Endometrial microvascular endothelial cells (primary cell): ENCODE results near the gene C1orf232. TPM values are rescaled to one million over a fixed set of nuclear protein-coding genes. Genes with fewer than 3 reads are reported as not detected.

ENCODE experiments used
- in situ Hi-C: cut with HindIII; loops from 2 replicates; pipeline ENCODE4 v1.10.0; 2017; ENCODE audit warnings: low sequenced_read_pairs, low pct_unique_long_range_greater_than_20kb; ENCODE audit errors: inconsistent ontology term
- total RNA-seq: library from RNA; depleted of rRNA; stranded (reverse); fragments of >200 nt; gene quantifications from one replicate; pipeline ENCODE4 v1.2.3, GENCODE V29; 2015; ENCODE audit errors: inconsistent ontology term

C1orf232 gene
- total RNA-seq: not detected

DNA sequence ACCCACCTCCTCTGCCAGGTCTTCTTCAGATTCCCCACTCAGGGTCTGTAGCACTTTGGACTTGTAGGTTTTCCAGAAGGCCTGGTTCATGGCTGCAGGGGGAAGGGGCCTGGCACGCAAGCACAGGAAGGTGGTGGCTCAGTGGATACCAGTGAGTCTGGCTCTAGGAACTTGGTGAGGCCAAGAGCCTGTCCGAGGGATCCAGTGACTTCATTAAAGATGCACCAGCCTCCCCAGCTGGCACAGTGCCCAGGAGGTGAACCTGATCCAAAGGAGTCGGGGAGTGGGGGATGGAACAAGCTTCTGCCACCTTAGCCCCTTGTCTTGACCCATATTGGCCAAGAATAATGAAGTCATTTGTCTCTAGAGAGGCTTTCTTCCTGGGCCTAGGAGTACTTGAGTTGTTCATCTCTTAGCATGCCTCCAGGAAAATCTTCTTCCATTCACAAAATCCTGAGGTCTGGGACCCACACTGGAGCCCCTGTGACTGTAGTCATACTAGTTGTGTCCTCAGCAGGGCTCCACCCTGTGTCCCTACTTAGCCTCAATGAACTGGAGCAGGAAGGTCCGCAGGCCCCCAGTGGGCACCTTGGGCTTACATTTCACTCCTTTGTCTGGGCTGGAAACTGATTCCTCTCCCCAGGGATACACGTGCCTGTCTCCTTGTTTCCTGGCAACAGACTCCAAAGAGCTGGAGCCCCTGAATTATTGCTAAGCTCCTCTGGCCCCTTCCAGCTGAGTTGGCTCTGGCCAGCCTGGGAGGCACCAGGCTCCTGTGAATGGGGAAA is at the start of gene C1orf232:
TSS of gene C1orf232 (minus strand) at position 554 of the 788 bp plus-strand sequence. CDS start at position 90, 464 bp downstream.
- in situ Hi-C loops: no loop called here

DNA sequence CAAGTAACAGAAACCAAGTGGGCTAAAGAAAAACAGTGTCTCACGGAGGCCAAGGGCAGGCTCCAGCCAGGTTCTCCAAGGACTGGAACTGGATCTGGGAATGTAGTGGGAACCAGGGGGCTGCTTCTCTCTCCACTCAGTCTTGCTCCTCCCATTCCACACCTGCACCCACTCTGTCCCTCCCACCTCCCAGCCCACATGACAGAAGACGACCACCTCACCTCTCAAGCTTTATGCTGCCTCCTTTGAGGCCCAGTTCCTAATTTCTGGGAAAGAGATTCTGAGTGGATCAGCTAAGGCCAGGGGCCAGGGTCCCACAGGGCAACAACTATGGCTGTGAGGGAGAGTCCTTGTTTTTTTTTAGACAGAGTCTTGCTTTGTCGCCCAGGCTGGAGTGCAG is 46.5 kb upstream of the C1orf232 start:
- in situ Hi-C loops: no loop called here

DNA sequence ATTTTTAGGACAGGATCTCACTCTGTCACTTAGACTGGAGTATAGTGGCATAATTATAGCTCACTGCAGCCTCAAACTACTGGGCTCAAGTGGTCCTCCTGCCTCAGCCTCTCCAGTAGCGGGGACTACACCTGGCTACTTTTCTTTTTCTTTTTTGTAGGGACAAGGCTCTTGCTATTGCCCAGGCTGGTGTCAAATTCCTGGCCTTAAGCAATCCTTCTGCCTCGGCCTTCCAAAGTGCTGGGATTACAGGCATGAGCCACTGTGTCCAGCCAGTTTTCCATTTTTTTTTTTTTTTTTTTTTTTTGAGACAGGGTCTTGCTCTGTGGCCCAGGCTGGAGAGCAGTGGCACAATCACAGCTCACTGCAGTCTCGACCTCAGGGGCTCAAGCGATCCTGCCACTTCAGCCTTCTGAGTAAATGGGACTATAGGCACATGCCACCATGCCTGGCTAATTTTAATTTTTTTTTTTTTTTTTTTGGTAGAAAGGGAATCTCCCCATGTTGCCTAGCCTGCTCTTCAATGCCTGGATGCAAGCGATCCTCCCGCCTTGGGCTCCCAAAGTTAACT is 44.7 kb upstream of the C1orf232 start:
- in situ Hi-C loops: no loop called here

DNA sequence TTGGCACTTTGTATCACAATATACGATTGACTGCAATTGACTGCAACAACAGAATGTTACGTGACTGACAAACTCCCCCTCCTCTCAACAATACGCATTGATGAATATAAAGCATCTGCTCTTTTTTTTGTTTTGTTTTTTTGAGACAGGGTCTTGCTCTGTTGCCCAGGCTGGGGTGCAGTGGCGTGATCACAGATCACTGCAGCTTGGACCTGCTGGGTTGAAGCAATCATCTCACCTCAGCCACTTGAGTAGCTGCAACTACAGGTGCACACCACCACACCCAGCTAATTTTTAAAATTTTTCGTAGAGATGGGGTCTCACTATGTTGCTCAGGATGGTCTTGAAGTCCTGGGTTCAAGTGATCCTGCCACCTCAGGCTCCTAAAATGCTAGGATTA is 44.0 kb upstream of the C1orf232 start:
- in situ Hi-C loops: no loop called here

DNA sequence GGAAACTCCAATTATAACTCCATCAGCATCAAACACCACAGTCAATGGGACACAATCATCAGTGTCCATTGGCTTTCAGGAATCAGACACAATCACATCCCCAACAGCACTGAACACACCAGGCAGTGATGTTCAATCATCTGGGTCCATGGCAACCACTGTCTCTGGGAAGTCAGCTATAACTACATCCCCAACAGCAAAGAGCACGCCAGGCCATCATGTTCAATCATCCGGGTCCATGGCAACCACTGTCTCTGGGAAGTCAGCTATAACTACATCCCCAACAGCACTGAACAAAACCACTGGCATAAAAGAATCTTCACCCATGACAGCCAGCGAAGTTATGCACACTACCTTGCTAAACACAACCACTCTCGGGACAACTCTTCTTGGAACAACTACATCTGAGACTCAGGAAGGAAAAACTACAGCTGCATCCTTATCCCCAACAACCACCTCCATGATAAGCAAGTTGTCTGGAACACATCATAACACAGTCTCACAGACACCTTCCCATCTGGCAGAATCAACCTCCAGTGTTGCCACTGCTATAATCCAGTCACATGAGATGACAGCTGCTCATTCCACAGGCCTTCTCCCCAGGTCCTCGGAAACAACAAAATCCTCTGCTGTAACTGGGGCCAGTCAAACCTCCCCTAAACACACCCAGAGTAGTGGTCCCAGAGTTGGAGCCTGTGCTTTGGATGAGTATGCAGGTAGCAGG is 41.5 kb upstream of the C1orf232 start:
- in situ Hi-C loops: no loop called here

DNA sequence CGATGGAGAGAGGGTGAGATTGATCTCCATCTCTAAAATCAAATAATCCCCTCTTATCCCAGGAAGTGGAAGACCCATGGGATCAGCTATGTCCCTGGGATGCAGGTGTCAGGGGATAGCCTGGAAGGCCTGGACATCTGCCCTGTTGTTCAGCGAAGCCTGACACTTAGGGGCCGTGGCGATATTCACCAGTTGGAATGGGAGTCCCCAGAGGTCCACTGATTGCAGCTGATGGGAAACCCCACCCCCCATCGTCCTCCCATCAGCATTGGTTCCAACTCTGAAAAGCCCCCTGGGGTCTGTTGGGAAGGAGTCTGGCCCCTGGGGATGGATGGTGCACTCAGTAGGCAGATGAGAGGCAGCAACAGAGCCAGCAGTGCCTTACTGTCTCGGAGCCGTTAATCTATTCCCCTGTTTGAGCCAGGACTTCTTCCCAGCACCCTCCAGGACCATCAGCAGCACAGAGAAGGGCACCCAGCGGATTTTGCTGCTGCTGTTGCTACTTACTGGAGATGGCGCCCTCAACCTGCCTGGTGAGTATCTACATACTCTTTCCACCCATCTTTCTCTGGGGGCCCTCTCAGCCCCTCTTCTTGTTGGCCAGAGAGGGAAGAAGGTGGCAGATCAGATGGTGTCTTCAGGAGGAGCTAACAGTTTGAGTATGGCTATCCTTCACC is 35.0 kb upstream of the C1orf232 start:
- in situ Hi-C loops: no loop called here

DNA sequence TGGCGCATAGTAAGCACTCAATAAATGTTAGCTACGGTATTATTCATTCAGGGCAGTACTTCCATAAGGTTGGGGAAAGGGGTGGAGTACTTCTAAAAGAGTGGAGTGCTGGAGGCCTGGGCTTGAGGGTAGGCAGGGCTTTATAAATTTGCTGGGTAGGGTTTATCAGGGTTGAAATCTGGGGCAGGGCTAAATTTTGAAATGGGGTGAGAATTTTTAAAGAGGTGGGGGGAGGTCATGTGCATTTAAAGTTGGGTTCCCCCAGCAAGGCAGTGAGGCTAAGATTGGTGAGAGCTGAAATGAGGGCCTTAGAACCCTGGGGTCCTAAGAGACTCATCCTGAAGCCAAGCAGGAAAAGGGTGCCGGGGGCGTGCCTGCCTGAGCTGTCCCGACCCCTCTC is 31.6 kb upstream of the C1orf232 start:
- in situ Hi-C loops: no loop called here

DNA sequence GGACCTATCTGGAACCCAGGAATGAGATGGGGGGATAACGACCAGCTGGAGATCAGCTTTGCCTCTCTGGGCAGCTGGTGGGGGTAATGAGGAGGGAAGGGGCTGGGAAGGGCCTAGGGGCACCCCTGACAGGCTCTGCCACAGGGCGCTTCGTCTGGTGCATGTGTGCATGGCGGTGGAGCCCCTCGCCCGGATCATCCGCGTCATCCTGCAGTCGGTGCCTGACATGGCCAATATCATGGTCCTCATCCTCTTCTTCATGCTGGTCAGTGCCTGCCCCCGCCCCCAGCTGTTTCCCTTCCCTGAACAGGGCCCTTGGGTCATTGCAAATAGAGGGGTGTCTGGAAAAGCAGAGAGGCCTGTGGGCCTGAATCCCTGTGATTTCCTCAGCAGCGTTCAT is 29.1 kb upstream of the C1orf232 start:
- in situ Hi-C loops: no loop called here

DNA sequence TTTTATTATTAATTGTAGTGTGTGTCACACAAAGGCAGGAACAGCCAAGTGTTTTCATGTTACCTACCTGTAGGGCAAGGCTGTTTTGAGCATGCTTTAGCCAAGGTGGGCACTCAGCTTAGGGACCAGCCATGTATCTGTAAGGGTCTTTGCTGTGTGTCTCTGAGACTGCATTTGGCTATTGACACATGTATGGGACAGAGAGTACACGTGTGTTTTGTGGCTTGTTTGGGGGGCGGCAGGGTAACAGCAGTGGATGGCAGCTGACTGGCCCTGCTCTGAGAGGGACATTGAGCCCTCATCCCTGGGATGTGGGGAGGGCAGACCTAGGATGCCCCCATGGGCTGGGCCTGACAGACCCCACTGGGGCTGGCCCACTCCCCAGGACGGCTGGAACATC is 28.5 kb upstream of the C1orf232 start:
- in situ Hi-C loops: no loop called here

DNA sequence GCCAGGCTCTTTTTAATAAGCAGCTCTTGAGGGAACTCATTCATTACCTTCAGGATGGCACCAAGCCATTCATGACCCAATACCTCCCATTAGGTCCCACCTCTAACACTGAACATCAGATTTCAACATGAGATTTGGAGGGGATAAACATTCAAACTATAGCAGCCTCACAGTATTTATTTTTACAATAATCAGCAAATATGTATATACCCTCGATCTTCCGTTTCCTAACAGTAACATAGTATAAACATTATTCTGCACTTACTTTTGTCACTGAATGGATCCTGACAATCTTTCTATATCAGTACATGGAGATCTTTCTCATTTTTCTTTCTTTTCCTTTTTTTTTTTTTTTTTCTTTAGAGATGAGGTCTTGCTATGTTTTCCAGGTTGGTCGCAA is 27.0 kb upstream of the C1orf232 start:
- in situ Hi-C loops: no loop called here

DNA sequence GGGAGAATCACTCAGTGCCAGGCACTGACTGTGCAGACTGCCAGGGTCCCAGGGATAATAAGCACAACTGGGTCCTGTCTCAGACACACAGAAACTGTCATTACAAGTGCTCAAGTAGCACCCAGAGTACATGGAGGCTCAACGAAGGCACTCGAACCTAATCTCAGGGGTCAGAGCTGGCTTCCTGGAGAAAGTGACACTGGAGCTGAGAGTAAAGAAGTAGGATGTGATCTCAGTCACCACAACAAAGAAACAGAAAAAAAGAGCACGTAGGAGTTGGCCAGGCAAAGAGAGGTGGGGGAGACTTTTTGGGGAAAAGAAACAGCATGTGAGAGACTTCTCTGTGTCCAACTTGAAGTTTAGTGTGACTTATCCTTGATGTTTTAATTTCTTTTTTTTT is 23.0 kb upstream of the C1orf232 start:
- in situ Hi-C loops: no loop called here

DNA sequence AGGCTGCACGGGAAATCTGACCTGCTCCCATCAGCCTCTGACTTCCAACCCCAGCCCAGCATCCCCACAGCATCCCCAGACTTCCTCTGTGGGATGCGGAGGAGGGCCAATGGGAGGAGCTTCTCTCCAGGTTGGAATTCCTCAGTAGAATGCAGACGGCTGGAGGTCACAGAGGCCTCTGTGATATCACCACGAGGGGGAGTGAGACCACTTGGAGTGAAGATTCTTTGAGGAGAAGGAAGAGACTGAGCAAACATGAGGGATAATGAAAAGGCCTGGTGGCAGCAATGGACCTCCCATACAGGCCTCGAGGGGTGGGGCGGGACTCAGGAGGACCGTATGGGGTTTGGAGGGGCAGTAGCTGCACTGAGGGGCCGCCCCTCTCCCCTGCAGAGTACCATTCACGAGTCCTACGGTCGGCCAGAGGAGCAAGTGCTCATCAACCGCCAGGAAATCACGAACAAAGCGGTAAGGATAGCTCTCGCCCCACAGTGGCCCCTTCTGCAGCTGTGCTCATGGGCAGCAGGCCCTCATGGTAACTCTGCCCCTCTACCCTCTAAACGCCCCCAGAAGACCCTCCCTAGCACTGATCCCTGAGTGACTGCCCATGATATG is 21.7 kb upstream of the C1orf232 start, which contains the start of gene CATSPER4:
TSS of gene CATSPER4 (plus strand) at position 230 of the 615 bp plus-strand sequence. CDS start at position 256, 26 bp downstream.
- in situ Hi-C loops: no loop called here

DNA sequence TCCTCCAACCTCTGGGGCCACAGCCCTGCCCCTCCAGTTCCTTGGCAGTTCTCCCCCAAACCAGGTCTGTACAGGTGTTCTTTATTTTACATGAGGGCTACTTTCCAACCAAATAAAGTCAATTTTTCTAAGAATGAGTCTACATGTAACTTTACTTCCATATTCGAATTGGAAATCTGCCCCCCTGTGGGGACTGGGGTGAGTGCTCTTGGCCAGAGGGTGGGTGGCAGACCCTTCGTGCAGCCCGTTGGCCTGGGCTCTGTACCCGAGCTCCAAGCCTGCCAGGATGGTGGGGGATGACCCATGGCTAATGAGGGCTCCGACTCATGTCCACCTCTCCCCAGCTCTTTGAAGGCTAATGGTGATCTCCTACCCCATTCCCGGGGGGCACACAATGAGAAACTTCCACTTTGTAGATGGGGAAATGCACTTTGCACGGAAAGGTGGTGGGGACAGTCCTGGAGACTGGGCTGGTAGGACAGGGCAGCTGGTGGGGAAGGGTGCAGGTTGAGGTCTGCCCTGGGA is 21.1 kb upstream of the C1orf232 start:
- in situ Hi-C loops: no loop called here

DNA sequence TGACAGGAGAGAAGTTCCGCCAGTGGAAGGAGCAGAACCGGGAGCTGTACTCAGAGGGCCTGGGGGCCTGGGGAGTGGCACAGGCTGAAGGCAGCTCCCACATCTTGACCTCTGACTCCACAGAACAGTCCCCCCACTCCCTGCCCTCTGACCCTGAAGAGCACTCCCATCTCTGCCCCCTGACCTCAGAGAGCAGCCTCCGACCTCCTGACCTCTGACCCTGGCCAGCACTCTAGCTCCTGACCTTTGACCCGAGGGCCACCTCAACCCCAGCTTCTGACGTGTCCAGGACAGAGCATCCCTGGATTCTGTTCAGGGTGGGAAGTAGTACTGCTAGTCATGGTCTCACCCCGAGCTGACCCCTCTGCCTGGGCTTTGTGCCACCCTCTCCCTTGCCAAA is 20.6 kb upstream of the C1orf232 start:
- in situ Hi-C loops: no loop called here

DNA sequence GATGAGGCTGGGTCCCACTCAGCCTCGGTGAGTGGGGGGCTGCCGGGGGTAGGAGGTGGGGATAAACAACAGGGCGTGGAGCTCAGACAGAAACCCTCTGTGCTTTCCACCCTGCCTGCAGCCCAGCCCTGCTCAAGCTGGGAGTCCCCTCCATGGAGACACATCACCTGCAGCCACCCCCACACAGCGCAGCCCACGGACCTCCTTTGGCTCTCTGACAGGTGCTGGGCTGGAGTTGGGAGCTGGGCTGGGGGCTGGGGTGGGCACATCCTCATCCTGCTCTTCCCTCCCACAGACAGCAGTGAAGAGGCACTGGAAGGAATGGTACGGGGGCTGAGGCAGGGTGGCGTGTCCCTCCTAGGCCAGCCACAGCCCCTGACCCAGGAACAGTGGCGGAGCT is 19.7 kb upstream of the C1orf232 start:
- in situ Hi-C loops: no loop called here

DNA sequence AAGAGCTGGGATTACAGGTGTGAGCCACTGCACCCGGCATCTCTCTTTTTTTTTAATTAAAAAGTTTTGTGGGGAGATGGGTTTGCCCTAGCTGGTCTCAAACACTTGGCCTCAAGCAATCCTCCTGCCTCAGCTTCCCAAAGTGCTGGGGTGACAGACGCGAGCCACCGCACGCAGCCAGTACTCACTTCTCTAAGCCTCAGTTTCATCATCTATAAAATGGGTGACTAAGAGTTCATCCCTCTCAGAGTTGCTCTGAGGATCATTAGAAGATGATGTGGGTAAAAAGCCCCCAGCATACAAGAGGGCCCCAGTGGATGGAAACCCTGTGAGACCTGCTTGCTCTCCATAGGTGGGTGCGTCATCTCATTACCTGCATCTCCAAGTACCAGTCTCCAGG is 19.1 kb upstream of the C1orf232 start:
- in situ Hi-C loops: no loop called here

DNA sequence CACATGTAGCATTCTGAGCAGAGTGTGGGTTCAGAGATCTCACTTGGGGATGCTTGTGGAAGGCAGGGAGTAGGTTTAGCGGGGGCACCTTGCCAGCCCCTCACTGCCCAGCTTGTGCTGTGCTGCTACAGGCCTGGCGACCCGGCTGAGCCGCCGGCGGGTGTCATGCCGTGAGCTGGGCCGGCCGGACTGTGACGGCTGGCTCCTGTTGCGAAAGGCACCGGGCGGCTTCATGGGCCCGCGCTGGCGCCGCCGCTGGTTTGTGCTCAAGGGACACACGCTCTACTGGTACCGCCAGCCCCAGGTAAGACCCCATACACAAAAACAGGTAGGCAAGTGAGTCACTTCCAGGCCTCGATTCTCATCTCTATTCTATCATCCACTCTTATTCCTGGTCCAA is 16.1 kb upstream of the C1orf232 start:
- in situ Hi-C loops: no loop called here

DNA sequence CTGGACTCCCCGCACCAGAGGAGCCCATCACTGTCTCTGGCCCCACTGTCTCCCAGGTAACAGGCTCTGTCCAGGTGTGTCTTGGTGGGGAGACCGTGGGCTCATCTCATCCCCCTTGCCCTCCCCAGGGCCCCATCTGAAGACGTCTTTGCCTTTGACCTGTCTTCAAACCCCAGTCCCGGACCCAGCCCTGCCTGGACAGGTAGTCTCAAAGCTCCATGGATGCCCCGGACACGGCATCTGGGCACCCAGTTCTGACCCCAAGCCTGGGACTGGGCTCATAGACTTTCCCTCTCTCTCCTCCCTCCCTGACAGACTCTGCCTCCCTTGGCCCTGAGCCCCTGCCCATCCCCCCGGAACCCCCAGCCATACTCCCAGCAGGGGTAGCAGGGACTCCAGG is 15.3 kb upstream of the C1orf232 start:
- in situ Hi-C loops: no loop called here

DNA sequence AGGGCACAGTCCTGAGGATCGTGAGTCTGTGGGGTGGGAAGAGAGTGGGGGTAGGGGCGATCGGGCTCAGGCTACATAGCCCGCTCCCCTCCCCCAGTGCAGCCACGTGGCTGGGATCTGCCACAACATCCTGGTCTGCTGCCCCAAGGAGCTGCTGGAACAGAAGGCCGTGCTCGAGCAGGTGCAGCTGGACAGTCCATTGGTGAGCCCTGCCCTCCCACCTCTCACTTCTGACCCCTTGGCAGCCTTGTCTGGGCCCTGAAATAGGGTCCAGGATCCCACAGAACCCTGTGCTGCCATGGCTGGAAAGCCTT is 13.6 kb upstream of the C1orf232 start:
- in situ Hi-C loops: no loop called here
